SHP77 (cell line): ENCODE results near the gene KRTAP6-3.

Source experiments
- DNase-seq, 2 experiments: peaks; one replicate each; lab custom pipeline; 2025; lab: John Stamatoyannopoulos, UW

KRTAP6-3 gene, protein sequence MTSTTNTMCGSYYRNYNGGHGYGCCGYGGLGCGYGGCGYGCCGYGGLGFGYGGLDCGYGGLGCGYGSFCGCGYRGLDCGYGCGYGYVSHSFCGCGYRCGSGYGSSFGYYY

GRCh38 chr21:30592140-30592539 lies at the start of gene KRTAP6-3:
Gene KRTAP6-3, plus strand, starts transcription at chr21:30592440. Its CDS starts 6 bp downstream, at chr21:30592446.
- no peak for DNase-seq

DNA sequence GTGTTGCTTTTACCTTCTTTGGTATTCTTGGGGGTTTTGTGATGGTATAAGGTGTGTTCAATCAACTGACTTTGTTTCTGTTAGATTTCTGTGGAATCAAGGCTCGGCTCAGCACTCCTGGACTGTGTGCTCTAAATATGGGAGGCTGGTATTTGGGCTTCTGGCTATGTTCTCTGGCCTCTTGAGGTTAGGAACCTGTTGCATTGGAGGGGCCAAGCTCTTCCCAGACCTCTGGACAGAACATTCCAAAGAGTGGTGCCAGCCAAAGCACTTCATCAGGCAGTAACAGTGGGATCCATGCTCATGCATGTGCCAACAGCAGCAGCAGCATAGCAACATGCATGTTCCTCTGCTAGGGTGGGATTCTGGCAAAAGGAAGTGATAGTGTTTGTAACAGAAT lies 39.5 kb upstream of the KRTAP6-3 start:
- no peak for DNase-seq

GRCh38 chr21:30555095-30555494 lies 37.1 kb upstream of the KRTAP6-3 start:
- no peak for DNase-seq

DNA sequence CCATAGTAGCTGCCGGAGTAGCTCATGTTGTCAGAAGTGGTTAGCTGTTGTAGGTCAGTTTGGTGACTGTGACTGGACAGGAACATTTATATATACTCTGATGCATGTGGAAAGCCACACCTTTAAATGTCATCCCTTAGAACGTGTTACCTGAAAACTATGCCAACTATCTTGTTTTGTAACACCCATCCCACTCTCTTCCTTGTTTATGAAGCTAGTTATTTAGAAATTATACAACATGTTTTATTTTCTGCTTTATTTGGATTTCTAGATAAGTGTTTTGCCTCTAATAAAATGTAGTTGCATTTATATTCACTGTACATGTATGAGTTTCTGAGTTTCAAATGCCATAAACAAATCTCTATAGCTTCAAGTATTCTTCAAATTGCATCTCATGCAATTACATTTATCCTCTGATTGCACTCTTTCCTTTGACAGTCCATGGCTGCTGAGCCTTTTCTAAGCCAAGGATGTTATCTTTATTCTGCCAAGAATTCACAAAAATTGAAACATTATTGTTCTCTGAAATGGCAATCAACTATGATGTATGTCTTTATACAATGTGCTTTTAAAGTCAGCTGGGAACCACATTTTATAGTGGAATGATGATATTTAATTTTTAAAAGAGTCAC lies 30.9 kb upstream of the KRTAP6-3 start, which contains the start of gene KRTAP19-7:
TSS of gene KRTAP19-7 (minus strand) at position 51 of the 632 bp plus-strand sequence. CDS start at position 26, 25 bp downstream.
- no peak for DNase-seq

DNA sequence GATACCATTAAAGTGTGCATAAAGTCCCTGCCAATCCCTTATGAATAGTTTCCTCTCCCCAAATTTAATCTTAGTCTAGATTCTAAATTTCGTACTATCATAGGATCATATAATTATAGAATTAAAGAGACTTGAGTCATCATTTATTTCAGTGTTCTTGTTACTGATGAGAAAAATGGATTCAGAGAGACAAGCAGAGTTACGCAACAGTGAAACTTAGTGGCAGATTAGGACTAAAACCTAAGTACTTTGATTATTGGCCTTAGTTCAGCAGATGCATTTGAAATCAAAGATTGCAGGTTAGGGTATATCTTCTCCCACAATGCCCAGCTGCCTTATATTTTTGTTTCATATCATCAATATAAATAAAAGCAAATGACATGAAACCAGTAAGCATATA lies 30.3 kb upstream of the KRTAP6-3 start:
- no peak for DNase-seq

DNA sequence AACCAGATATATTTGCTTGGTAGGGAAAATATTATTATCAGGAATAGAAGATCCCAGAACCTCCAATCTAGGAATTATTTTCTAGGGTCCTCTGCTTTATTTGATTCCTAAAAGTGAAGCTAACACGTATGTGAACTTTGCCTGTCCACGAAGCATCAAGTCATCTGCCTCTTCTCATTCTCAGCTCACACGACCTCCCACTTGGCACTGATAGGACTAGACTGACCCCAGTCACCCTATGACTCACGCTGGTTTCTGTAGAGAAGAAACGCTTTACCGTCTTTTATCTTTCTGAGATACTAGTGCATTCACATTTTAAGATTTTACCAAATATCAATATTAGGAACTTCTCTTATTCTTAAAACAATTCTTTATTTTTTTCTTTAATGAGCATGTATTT lies 29.2 kb upstream of the KRTAP6-3 start:
- DNase-seq = no peak

DNA sequence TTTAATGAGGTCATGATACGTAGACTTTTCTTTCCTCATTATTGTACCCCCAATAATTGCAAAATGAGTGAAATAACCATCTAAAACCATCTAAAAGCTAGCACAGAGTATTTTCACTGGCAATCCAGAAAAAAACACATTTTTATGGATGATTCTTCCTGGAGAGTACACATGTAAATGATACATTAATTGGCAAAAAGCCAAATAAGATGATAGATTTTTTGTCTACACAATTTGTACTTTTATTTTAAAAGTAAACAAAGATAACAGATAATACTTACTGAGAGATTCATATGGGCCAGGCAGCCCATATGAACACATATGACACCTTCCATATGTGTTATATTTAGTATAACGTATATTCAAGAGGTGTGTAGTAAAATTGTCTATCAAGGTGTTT lies 28.6 kb upstream of the KRTAP6-3 start:
- no peak for DNase-seq

- DNase-seq = no peak
Observed at GRCh38 chr21:30567617-30568016, 24.6 kb upstream of the KRTAP6-3 start.

GRCh38 chr21:30577766-30578165 lies 14.5 kb upstream of the KRTAP6-3 start:
- DNase-seq = no peak

- no peak for DNase-seq
Observed at GRCh38 chr21:30579346-30579745, 12.9 kb upstream of the KRTAP6-3 start.

DNA sequence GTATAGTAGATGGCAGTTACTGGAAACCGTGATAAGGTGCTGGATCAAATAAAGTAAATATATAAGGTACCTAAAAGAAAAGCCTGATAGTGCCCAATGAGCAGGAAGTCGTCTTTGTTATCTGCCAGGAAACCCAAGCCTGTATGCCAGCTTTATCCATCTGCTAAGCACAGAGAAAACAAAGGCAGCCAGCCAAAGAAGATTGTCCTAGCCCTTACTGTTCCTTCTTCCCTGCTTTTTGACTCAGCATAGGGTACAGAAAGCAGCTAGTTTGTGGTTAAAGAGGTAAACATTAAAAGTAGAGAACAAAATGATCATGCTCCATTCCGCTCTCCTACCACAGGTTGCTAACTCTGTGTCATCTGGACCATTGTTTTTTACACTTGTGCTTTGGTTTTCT lies 12.1 kb upstream of the KRTAP6-3 start:
- DNase-seq = no peak

- DNase-seq = no peak
Observed at GRCh38 chr21:30582870-30583269, 9.4 kb upstream of the KRTAP6-3 start.

DNA sequence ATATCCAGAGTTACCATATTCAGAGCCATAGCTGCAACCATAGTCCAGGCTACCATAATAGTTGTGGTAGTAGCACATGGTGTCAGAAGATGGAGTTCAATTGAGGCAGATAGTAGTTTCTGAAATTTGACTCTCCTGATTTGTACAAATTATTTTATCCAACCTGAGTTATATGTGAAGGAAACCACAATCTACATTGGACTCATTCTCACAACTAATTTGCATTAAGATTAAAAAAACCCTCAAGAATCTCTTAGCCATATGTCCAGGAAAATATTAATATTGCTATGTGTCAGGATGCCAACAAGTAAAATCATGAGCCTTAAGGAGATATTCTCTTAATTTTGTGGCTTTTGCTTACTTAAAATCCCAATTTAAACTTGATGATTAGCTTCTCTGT lies 1.9 kb upstream of the KRTAP6-3 start, which contains the start of gene KRTAP22-2:
TSS of gene KRTAP22-2 (minus strand) at position 101 of the 400 bp plus-strand sequence.
- no peak for DNase-seq

DNA sequence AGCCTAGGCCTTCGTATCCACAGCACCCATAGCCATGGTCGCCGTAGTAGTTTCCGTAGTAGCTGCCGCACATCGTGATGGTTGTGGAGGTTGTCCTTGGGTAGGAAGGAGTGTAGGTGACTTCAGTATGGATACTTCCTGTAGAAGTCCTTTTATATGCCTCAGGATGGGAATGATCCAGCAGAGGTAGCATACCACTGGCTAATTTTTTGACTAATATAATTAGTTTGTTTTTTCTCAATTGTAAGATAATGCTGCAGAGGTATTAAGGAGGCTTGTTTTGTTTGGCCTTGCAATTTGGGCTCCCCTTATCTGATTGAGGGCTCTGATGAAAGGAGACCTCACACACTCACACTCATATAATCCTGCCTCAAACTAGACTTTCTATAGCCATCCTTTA lies 6.6 kb downstream of the KRTAP6-3 start, which contains the start of gene KRTAP6-2:
TSS of gene KRTAP6-2 (minus strand) at position 101 of the 400 bp plus-strand sequence. CDS start at position 73, 28 bp downstream.
- no peak for DNase-seq

- DNase-seq = no peak
Observed at GRCh38 chr21:30600787-30601186, 8.5 kb downstream of the KRTAP6-3 start, which contains the start of gene KRTAP22-1. Gene KRTAP22-1, plus strand, starts transcription at chr21:30601087.

DNA sequence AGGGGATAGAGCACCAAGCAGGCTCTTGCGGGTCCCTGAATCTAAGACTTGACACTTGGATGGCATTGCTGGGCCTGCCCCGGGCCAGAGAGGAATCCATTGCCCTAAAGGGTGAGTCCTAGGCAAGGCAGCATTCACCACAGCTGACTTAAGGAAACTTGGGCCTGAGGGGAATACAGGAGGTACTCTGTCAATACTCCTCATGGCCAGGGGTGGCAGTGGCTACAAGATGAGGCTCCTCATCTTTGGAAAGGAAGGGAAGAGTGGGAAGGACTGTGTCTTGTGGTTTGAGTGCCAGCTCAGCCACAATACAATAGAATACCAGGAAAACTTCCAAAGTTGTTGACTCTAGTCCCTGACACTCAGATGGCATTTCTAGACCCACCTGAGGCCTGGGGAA lies 13.7 kb downstream of the KRTAP6-3 start:
- no peak for DNase-seq

DNA sequence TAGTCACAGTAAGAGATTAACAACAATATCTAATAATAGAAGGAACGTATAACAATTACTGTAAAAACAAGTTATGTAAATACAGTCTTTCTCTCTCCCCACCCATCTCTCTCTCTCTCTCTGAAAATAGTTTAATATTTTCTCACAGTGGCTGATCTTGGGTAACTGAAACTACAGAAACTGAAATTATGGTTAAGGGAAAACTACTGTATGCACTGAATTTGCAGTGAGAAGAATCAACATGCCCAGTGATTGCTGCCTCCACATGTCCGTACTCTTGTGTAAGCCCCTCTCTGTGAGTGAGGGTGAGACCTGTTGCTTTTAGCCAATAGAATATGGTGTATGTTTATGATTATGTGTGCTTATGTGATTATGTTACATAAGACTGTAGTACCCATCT lies 19.9 kb downstream of the KRTAP6-3 start:
- DNase-seq = no peak

DNA sequence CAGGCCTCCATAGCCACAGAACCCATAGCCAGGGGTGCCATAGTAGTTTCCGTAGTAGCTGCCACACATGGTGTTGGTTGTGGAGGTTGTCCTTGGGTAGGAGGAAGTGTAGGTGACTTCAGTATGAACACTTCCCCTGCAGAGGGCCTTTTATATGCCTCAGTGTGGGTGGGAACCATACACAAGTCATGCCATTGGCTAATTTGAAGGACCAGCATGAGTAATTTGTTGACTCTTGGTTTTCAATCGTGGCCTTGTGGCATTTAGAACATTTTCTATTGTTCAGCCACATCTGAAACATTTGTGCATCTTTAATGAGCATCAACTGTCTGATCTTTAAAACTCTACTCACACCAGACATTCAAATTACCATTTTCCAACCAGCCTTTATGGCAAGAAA lies 21.6 kb downstream of the KRTAP6-3 start, which contains the start of gene KRTAP6-1:
TSS of gene KRTAP6-1 (minus strand) at position 95 of the 400 bp plus-strand sequence. CDS start at position 69, 26 bp downstream.
- DNase-seq = no peak

DNA sequence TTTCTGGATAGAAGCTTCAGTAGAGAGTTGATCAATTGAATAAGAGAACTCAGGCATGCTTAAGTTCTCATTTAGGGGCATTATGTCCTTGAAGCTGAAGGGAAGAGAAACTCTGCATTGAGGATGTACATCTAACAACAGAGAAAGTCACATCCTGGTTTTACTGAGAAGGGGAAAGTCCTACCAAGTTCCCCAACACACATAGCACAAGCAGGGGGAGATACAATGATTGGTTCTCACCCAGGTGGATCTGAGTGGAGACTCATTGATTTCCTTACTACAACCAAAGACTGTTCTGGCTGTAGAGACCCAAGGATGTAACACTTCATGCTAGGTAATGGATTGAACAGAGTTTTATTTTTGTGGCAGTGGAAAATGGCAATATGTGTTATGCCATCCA lies 23.0 kb downstream of the KRTAP6-3 start:
- DNase-seq = no peak

DNA sequence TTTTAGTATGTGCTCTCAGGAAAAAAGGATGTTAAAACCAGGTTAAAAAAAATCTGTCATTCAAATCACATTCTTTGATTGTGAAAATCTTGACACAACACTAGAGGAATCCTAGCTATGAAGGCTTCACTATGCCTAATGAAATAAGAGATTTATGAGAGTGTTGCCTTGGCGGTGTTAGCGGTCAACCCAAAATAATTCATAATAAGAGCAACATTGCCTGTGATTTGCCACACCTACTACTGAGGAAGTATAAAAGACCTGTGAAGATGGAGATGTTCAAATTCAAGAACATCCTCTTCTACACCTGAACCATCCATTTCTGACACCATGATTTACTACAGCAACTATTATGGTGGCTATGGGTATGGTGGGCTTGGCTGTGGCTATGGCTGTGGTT lies 23.9 kb downstream of the KRTAP6-3 start, which contains the start of gene KRTAP20-1:
TSS of gene KRTAP20-1 (plus strand) at position 301 of the 400 bp plus-strand sequence. CDS start at position 331, 30 bp downstream.
- no peak for DNase-seq

GRCh38 chr21:30620080-30620479 lies 27.8 kb downstream of the KRTAP6-3 start:
- DNase-seq = no peak

- DNase-seq = no peak
Observed at GRCh38 chr21:30620522-30620921, 28.3 kb downstream of the KRTAP6-3 start, which contains the start of gene KRTAP20-4. Gene KRTAP20-4, plus strand, starts transcription at chr21:30620627.

DNA sequence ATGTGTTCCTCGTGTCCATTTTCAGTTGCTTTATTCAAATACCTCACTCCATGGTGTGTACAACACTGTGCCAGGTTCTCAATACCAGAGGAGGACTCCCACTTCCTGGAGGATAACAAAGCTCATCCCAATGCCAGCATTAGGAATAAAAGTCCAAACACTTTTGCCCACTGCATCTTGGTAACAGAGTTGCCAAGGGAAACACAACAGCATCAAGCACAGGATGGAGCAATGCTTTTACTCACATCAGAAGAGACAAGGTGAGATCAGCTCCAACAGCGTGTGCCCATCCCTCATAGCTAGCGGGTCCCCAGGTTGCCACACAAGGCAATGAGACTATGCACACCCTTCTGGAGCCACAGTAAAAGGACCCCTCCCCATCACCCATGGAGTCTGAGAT lies 31.1 kb downstream of the KRTAP6-3 start:
- DNase-seq = no peak
